ENCODE results near the gene BTBD7.
A peak's percentile ranks its signal among the peaks of the same experiment; 100 is the strongest.

BTBD7 gene

GRCh38 chr14:93331002-93331727 lies 1.7 kb downstream of the BTBD7 start:
- peak in 1 of 10 donors; percentile 63 for DNase-seq
- intact Hi-C loops (cut with DNase I): loop anchor here (5.0 to 10.0 kb wide), 4 partner anchors 54 to 204 kb away; partner anchors contain the start of gene LYSET

- intact Hi-C loops (cut with DNase I): loop anchor here (5.0 to 10.0 kb wide), 4 partner anchors 54 to 204 kb away; partner anchors contain the start of gene LYSET
- no peak for DNase-seq
Measured at GRCh38 chr14:93330609-93331000, 2.2 kb downstream of the BTBD7 start.

- DNase-seq: no peak
- intact Hi-C loops (cut with DNase I): loop anchor here (5.0 to 10.0 kb wide), 4 partner anchors 55 to 205 kb away; partner anchors contain the start of gene LYSET
Measured at GRCh38 chr14:93329965-93330608, 2.7 kb downstream of the BTBD7 start.

GRCh38 chr14:93328546-93328945 lies 4.3 kb downstream of the BTBD7 start:
- intact Hi-C loops (cut with DNase I): no loop called here
- no peak for DNase-seq

GRCh38 chr14:93326196-93326595 lies 6.6 kb downstream of the BTBD7 start:
- intact Hi-C loops (cut with DNase I): no loop called here
- no peak for DNase-seq

- no peak for DNase-seq
- intact Hi-C loops (cut with DNase I): no loop called here
Measured at GRCh38 chr14:93323600-93324174, 9.1 kb downstream of the BTBD7 start.

GRCh38 chr14:93322929-93323599 lies 9.8 kb downstream of the BTBD7 start:
- no peak for DNase-seq
- intact Hi-C loops (cut with DNase I): no loop called here

- intact Hi-C loops (cut with DNase I): no loop called here
- DNase-seq: no peak
Measured at GRCh38 chr14:93320489-93320888, 12.3 kb downstream of the BTBD7 start.

GRCh38 chr14:93319958-93320357 lies 12.9 kb downstream of the BTBD7 start:
- intact Hi-C loops (cut with DNase I): no loop called here
- DNase-seq: no peak

GRCh38 chr14:93319494-93319893 lies 13.3 kb downstream of the BTBD7 start:
- no peak for DNase-seq
- intact Hi-C loops (cut with DNase I): no loop called here

- no peak for DNase-seq
- intact Hi-C loops (cut with DNase I): no loop called here
Measured at GRCh38 chr14:93318927-93319326, 13.9 kb downstream of the BTBD7 start.

- DNase-seq: no peak
- intact Hi-C loops (cut with DNase I): no loop called here
Measured at GRCh38 chr14:93317875-93318807, 14.7 kb downstream of the BTBD7 start.

GRCh38 chr14:93317210-93317874 lies 15.5 kb downstream of the BTBD7 start:
- no peak for DNase-seq
- intact Hi-C loops (cut with DNase I): no loop called here

- DNase-seq: no peak
Measured at GRCh38 chr14:93316716-93317115, 16.1 kb downstream of the BTBD7 start.

GRCh38 chr14:93315575-93315974 lies 17.3 kb downstream of the BTBD7 start:
- intact Hi-C loops (cut with DNase I): no loop called here

More at GRCh38 chr14:93316716-93317115, 16.1 kb downstream of the BTBD7 start:
- intact Hi-C loops (cut with DNase I): no loop called here

GRCh38 chr14:93311082-93311481 lies 21.8 kb downstream of the BTBD7 start:
- intact Hi-C loops (cut with DNase I): no loop called here
- no peak for DNase-seq

More at GRCh38 chr14:93315575-93315974, 17.3 kb downstream of the BTBD7 start:
- DNase-seq: no peak

- no peak for DNase-seq
- intact Hi-C loops (cut with DNase I): no loop called here
Measured at GRCh38 chr14:93309427-93309966, 23.3 kb downstream of the BTBD7 start.

GRCh38 chr14:93308686-93309345 lies 24.0 kb downstream of the BTBD7 start:
- intact Hi-C loops (cut with DNase I): no loop called here
- DNase-seq: no peak

- no peak for DNase-seq
- intact Hi-C loops (cut with DNase I): no loop called here
Measured at GRCh38 chr14:93306812-93307211, 26.0 kb downstream of the BTBD7 start.

Data from posterior cingulate gyrus (tissue), 11 donors.